Fibroblast of lung (primary cell): ENCODE results near the gene RNF220. TPM values are rescaled to one million over a fixed set of nuclear protein-coding genes. Genes with fewer than 3 reads are reported as not detected.

Experiments
- DNase-seq, 2 donors: peaks; one replicate each; pipeline versions ENCODE4 v3.0.0 to v3.0.0-alpha.2; 2010; ENCODE audit warnings: low read depth in 2 of 2
- H2AFZ ChIP-seq: 2 replicates; pipeline ENCODE4 v1.5.1; 2012; ENCODE audit warnings: low read length, control low read depth, inconsistent platforms
- H3K27ac ChIP-seq: 2 replicates; pipeline ENCODE4 v1.5.1; 2011; ENCODE audit warnings: low read length, control low read depth; ENCODE audit not compliant: insufficient read depth
- H3K27me3 ChIP-seq: 2 replicates; pipeline ENCODE4 v1.5.1; 2011; ENCODE audit warnings: mild to moderate bottlenecking, low read length; ENCODE audit not compliant: control insufficient read depth, insufficient read depth
- H3K36me3 ChIP-seq: 2 replicates; pipeline ENCODE4 v1.5.1; 2011; ENCODE audit warnings: low read length; ENCODE audit not compliant: control insufficient read depth, insufficient read depth
- H3K4me1 ChIP-seq: 2 replicates; pipeline ENCODE4 v1.5.1; 2011; ENCODE audit warnings: low read length; ENCODE audit not compliant: control insufficient read depth, insufficient read depth; ENCODE audit errors: extremely low read depth
- H3K4me2 ChIP-seq: 2 replicates; pipeline ENCODE4 v1.5.1; 2011; ENCODE audit warnings: low read length, control low read depth; ENCODE audit not compliant: insufficient read depth; ENCODE audit errors: extremely low read depth
- H3K4me3 ChIP-seq, 4 experiments: fragments of 200-600 bp in 1 of 4; sonication (generic) in 1 of 4; replicated peaks in 1 of 4; 2 replicates each; pipeline ENCODE4 v1.5.1; 2011 to 2016; ENCODE audit warnings: low read length in 4 of 4, low read depth in 3 of 4, mild to moderate bottlenecking in 3 of 4, control low read depth in 2 of 4, inconsistent platforms in 1 of 4, mixed read lengths in 1 of 4; ENCODE audit not compliant: insufficient read depth in 1 of 4; ENCODE audit errors: control extremely low read depth in 1 of 4
- H3K79me2 ChIP-seq: 2 replicates; pipeline ENCODE4 v1.5.1; 2012; ENCODE audit warnings: mild to moderate bottlenecking, low read length, inconsistent platforms; ENCODE audit not compliant: control insufficient read depth, insufficient read depth
- H3K9ac ChIP-seq: 2 replicates; pipeline ENCODE4 v1.5.1; 2011; ENCODE audit warnings: mild to moderate bottlenecking, low read length, control low read depth; ENCODE audit not compliant: insufficient read depth
- H3K9me3 ChIP-seq: 2 replicates; pipeline ENCODE4 v1.5.1; 2012; ENCODE audit warnings: low read depth, low read length; ENCODE audit not compliant: control insufficient read depth, insufficient read depth
- H4K20me1 ChIP-seq: 2 replicates; pipeline ENCODE4 v1.5.1; 2011; ENCODE audit warnings: low read length; ENCODE audit not compliant: control insufficient read depth, insufficient read depth; ENCODE audit errors: extremely low read depth
- EZH2 ChIP-seq: IDR thresholded peaks from 2 replicates; pipeline ENCODE4 v1.5.1; 2012; ENCODE audit warnings: low read length, control low read depth, mild to moderate bottlenecking; ENCODE audit errors: missing control alignments
- polyA plus RNA-seq, 2 donors: library from polyadenylated mRNA; depleted of rRNA in 1 of 2; stranded (reverse) in 1 of 2; unstranded in 1 of 2; fragments of >200 nt; gene quantifications; 2 replicates each; pipeline ENCODE4 v1.2.1, GENCODE V29; 2011 to 2012; ENCODE audit warnings: missing spikeins in 1 of 2
- total RNA-seq: library from RNA; depleted of rRNA; stranded (reverse); fragments of >200 nt; gene quantifications from 2 replicates; pipeline ENCODE4 v1.2.1, GENCODE V29; 2014
- TF ChIP-seq, protein P1 (sequence below), 2 donors: IDR thresholded peaks in 1 of 2; conservative IDR thresholded peaks in 1 of 2; 1 replicate in 1 of 2; 2 replicates in 1 of 2; pipeline ENCODE4 v1.5.1; 2011 to 2012; ENCODE audit warnings: low read length in 2 of 2, control low read depth in 1 of 2, inconsistent platforms in 1 of 2, low read depth in 1 of 2, mild to moderate bottlenecking in 1 of 2

The RNF220 gene
- total and polyA plus RNA-seq, 2 donors (not counting 1 experiment from before 2014, with no cell fraction given), result 42.3 to 52.0 TPM

DNA sequence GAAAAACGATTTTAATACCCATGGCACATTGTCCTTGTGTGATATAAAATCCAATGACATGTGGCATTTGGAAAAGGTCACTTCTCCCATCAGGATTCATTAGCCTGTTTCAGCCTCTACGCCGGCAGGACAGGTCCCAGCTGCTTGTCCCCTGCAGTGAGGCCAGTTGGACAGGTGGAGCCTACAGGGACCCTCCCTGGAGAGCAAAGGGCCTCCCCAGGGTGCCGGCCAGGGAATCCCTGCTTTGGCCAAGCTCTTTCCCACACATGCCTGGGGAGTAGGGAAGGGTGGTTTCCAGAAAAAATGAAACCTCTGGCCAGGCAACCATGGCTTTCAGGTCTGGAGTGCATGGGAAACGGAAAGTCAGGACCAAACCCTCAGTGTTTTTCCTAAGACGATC lies 176.2 kb downstream of the RNF220 start:
- H4K20me1 ChIP-seq, result no peaks in the 10 kb centered on the region
- no peak for DNase-seq
- H2AFZ ChIP-seq, result no peak overlapping the region
- no peak overlapping the region for H3K27ac ChIP-seq
- H3K9me3 ChIP-seq, result no peaks in the 10 kb centered on the region
- no peaks in the 10 kb centered on the region for H3K36me3 ChIP-seq
- no peak overlapping the region for H3K9ac ChIP-seq
- no peak overlapping the region for H3K4me2 ChIP-seq
- H3K4me3 ChIP-seq, result no peak overlapping the region
- TF ChIP-seq EZH2, result no peak
- TF ChIP-seq, protein P1, sequence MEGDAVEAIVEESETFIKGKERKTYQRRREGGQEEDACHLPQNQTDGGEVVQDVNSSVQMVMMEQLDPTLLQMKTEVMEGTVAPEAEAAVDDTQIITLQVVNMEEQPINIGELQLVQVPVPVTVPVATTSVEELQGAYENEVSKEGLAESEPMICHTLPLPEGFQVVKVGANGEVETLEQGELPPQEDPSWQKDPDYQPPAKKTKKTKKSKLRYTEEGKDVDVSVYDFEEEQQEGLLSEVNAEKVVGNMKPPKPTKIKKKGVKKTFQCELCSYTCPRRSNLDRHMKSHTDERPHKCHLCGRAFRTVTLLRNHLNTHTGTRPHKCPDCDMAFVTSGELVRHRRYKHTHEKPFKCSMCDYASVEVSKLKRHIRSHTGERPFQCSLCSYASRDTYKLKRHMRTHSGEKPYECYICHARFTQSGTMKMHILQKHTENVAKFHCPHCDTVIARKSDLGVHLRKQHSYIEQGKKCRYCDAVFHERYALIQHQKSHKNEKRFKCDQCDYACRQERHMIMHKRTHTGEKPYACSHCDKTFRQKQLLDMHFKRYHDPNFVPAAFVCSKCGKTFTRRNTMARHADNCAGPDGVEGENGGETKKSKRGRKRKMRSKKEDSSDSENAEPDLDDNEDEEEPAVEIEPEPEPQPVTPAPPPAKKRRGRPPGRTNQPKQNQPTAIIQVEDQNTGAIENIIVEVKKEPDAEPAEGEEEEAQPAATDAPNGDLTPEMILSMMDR (conservative IDR thresholded peaks at IDR 0.05 in 1 of 2, IDR thresholded peaks at IDR 0.05 in 1 of 2; ENCODE audit: low read depth in 1 of 2, low read length in 2 of 2), result no peak
- no peaks in the 10 kb centered on the region for H3K4me1 ChIP-seq
- H3K27me3 ChIP-seq, result peaks cover 34% of the 10 kb centered on the region
- H3K79me2 ChIP-seq, result no peaks in the 10 kb centered on the region

DNA sequence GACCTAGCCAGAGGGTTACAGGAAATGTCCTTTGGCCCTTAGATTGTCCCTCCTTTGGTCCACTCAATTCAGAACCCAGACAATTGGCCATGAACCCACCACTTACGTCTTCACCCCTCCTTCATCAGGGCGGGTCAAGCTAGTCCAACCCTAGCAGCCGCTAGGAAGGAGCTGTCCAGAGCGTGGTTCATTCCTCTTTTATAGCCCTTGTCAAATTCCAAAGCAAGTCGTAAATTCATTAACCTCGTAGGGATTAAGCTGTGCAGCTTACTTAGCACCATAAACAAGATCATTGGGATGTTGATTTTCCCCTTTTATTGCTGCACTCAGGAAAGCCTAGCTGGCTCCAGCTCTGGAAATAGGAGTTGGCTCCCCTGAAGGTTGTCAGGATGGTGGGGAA lies 179.1 kb downstream of the RNF220 start:
- Histone ChIP-seq H3K27me3 (peaks cover 37% of the 10 kb centered on the region), H3K36me3 (no peaks in the 10 kb centered on the region), H4K20me1 (no peaks in the 10 kb centered on the region), H3K9me3 (no peaks in the 10 kb centered on the region), H3K4me3 (no peak overlapping the region), H3K4me1 (no peaks in the 10 kb centered on the region), H3K9ac (no peak overlapping the region), H3K79me2 (no peaks in the 10 kb centered on the region), H3K4me2 (no peak overlapping the region), H2AFZ (no peak overlapping the region), H3K27ac (no peak overlapping the region)
- no peak for DNase-seq
- TF ChIP-seq, protein P1 (conservative IDR thresholded peaks at IDR 0.05 in 1 of 2, IDR thresholded peaks at IDR 0.05 in 1 of 2; ENCODE audit: low read depth in 1 of 2, low read length in 2 of 2), result no peak

DNA sequence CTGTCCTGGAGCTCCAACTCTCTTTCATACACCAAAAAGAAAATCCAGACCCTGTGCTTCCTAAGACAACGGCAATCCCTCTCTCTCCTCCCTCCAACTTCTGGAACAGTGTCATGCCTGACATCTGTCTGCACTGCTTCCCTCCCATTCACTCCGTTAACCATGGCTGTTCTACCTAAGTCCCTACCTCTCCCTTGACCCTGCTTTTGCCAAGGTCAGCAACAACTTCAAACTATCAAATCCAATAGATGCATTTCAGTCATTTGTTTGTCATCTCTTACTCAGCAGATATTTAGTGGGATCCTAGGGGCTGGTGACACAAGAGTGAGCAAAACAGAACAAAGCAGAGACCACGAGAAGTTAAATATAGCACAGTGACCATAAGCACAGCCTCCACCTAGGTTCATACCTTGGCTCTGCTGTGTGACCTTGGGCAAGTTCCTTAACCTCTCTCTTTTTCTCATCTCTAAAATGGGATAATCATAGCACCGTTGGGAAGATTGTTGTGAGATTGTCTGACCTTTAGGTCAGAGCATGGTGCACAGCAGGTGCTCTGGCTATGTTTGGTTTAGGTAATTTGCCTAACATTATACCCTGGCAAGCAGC lies 180.4 kb downstream of the RNF220 start:
- no peak for TF ChIP-seq EZH2
- TF ChIP-seq, protein P1 (conservative IDR thresholded peaks at IDR 0.05 in 1 of 2, IDR thresholded peaks at IDR 0.05 in 1 of 2; ENCODE audit: low read depth in 1 of 2, low read length in 2 of 2), result no peak
- Histone ChIP-seq H3K4me1 (no peaks in the 10 kb centered on the region), H2AFZ (no peak overlapping the region), H3K27me3 (peaks cover 33% of the 10 kb centered on the region), H3K4me2 (no peak overlapping the region), H3K79me2 (no peaks in the 10 kb centered on the region), H4K20me1 (no peaks in the 10 kb centered on the region), H3K9me3 (no peaks in the 10 kb centered on the region), H3K4me3 (no peak overlapping the region), H3K27ac (no peak overlapping the region), H3K9ac (no peak overlapping the region), H3K36me3 (no peaks in the 10 kb centered on the region)
- no peak for DNase-seq
